Testis (tissue), 2 donors: ENCODE results near the gene RRM1.

Experiments
- POLR2A ChIP-seq: fragments of 450-650 bp; IDR thresholded peaks from one replicate; pipeline ENCODE4 v1.6.1; 2017; ENCODE audit warnings: antibody characterized with exemption, mild to moderate bottlenecking, moderate library complexity
- TF ChIP-seq, protein P1 (sequence below), 3 experiments: fragments of 450-650 bp in 2 of 3; fragments of 200-600 bp in 1 of 3; sonication (generic) in 1 of 3; IDR thresholded peaks; one replicate each; pipeline ENCODE4 v1.5.1; 2016 to 2019; ENCODE audit warnings: antibody characterized with exemption in 3 of 3, mild to moderate bottlenecking in 2 of 3, moderate library complexity in 1 of 3

DNA sequence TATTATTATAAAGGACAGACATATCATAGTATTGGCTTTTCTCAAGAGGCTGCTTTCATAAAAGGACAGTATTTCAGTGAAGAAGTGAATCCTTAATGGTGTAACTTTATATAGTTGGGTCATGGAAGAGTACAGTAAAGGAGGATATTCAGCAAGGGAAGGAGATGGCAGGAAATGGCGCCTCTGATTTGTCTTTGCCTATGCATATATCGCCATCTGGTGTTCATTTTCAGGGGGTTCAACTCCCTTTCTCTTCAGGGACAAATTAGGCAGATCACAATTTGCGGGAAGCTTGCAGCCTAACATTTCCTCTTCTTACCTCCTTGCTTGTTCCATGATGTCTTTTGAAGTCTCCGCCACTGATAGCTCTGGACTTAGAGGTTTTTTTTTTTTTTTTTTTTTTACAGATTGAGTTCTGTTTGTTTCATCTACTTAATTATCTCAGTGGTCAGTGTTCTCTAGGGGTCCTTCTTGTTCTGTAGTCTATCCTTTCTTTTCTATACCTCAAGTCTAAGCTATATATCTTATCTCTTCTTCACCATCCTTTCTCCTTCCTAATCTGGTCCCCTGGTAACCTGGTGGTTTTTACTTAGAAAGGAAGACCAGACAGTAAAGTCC lies 21.8 kb upstream of the RRM1 start:
- TF ChIP-seq, protein P1, sequence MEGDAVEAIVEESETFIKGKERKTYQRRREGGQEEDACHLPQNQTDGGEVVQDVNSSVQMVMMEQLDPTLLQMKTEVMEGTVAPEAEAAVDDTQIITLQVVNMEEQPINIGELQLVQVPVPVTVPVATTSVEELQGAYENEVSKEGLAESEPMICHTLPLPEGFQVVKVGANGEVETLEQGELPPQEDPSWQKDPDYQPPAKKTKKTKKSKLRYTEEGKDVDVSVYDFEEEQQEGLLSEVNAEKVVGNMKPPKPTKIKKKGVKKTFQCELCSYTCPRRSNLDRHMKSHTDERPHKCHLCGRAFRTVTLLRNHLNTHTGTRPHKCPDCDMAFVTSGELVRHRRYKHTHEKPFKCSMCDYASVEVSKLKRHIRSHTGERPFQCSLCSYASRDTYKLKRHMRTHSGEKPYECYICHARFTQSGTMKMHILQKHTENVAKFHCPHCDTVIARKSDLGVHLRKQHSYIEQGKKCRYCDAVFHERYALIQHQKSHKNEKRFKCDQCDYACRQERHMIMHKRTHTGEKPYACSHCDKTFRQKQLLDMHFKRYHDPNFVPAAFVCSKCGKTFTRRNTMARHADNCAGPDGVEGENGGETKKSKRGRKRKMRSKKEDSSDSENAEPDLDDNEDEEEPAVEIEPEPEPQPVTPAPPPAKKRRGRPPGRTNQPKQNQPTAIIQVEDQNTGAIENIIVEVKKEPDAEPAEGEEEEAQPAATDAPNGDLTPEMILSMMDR (IDR thresholded peaks at IDR 0.05) = peak; percentile 72 to 96 (median 91)
- TF ChIP-seq POLR2A = no peak
